HepG2 (cell line): Measurements from ENCODE around the gene TNFAIP8L1. TPM values are rescaled to one million over a fixed set of nuclear protein-coding genes. Genes with fewer than 3 reads are reported as not detected.

Source experiments
- ATAC-seq: fragments of 200-7000 bp; cut with Tn5 transposase; 3 replicates; pipeline ENCODE4 v1.9.1; 2020; ENCODE audit warnings: mild to moderate bottlenecking, moderate library complexity
- BruUV-seq: library from RNA; stranded (reverse); fragments of 400-500 nt; replicated peaks from 2 replicates; lab custom pipeline; 2021; lab: Mats Ljungman, UMichigan
- CTCF ChIA-PET: fragments of 300-600 bp; formaldehyde crosslinking; extraction: SDS; loops from one replicate; lab custom pipeline; 2021; ENCODE audit warnings: low total read pairs, inconsistent platforms, low intra/inter-chr PET ratio; lab: Yijun Ruan, JAX
- POLR2A ChIA-PET: fragments of 350-600 bp; sonication (Branson Sonifier 250); formaldehyde crosslinking; loops from one replicate; lab custom pipeline; 2020; ENCODE audit warnings: antibody characterized with exemption, inconsistent platforms; lab: Yijun Ruan, JAX
- DNase-seq: peaks from one replicate; pipeline ENCODE4 v3.0.0-alpha.2; 2015; ENCODE audit warnings: low spot score
- FAIRE-seq: peaks from 3 replicates; lab custom pipeline; 2011; peaks lifted over from hg19 to GRCh38; lab: Jason Lieb, UNC
- H2AFZ ChIP-seq: one replicate; pipeline ENCODE4 v1.6.1; 2011; ENCODE audit warnings: low read length, inconsistent platforms
- H3K27ac ChIP-seq: fragments of 300-600 bp; 3 replicates; pipeline ENCODE4 v1.8.0; 2011; ENCODE audit warnings: mixed run types, mild to moderate bottlenecking, mixed read lengths, low read length, inconsistent platforms; ENCODE audit not compliant: insufficient read depth; ENCODE audit errors: extremely low read length
- H3K27me3 ChIP-seq, 2 experiments: fragments of 200-600 bp in 1 of 2; 2 replicates in 1 of 2; 3 replicates in 1 of 2; pipeline versions ENCODE4 v1.6.0 to v1.8.0; 2011; ENCODE audit warnings: low read length in 2 of 2, mild to moderate bottlenecking in 2 of 2, moderate library complexity in 2 of 2, inconsistent platforms in 1 of 2; ENCODE audit not compliant: insufficient read depth in 2 of 2, control insufficient read depth in 1 of 2
- H3K36me3 ChIP-seq, 2 experiments: fragments of 200-600 bp in 1 of 2; replicated peaks in 1 of 2; 2 replicates in 1 of 2; 3 replicates in 1 of 2; pipeline versions ENCODE4 v1.5.1 to v1.8.0; 2011; ENCODE audit warnings: low read length in 2 of 2, inconsistent platforms in 1 of 2; ENCODE audit not compliant: insufficient read depth in 2 of 2, control insufficient read depth in 1 of 2
- H3K4me1 ChIP-seq: 2 replicates; pipeline ENCODE4 v1.5.1; 2012; ENCODE audit warnings: low read length, inconsistent platforms; ENCODE audit not compliant: insufficient read depth
- H3K4me2 ChIP-seq: 2 replicates; pipeline ENCODE4 v1.6.0; 2011; ENCODE audit warnings: low read depth, low read length, inconsistent platforms
- H3K4me3 ChIP-seq, 3 experiments: fragments of 200-600 bp in 1 of 3; sonication (generic), shearing (Covaris generic) in 1 of 3; replicated peaks in 1 of 3; 2 replicates each; pipeline ENCODE4 v1.5.1; 2011 to 2016; ENCODE audit warnings: low read length in 3 of 3, inconsistent platforms in 2 of 3, low read depth in 2 of 3, mild to moderate bottlenecking in 2 of 3, control low read depth in 1 of 3, mixed read lengths in 1 of 3; ENCODE audit not compliant: insufficient read depth in 1 of 3
- H3K79me2 ChIP-seq: one replicate; pipeline ENCODE4 v1.6.1; 2011; ENCODE audit warnings: low read length, inconsistent platforms; ENCODE audit not compliant: insufficient read depth
- H3K9ac ChIP-seq: 2 replicates; pipeline ENCODE4 v1.6.0; 2011; ENCODE audit warnings: mild to moderate bottlenecking, low read depth, low read length, inconsistent platforms; ENCODE audit not compliant: insufficient read depth
- H3K9me3 ChIP-seq: 2 replicates; pipeline ENCODE4 v1.5.1; 2012; ENCODE audit warnings: mild to moderate bottlenecking, low read length
- H4K20me1 ChIP-seq: 2 replicates; pipeline ENCODE4 v1.6.0; 2011; ENCODE audit warnings: inconsistent platforms, mild to moderate bottlenecking, low read length, moderate library complexity; ENCODE audit not compliant: insufficient read depth
- GRHL1 ChIP-seq: sonication (generic); formaldehyde crosslinking; conservative IDR thresholded peaks from 2 replicates; pipeline ENCODE4 v1.8.0; 2022; ENCODE audit warnings: missing genetic modification reagents
- SP1 ChIP-seq, 2 experiments: fragments of 450-650 bp in 1 of 2; sonication (generic) in 1 of 2; formaldehyde crosslinking in 1 of 2; IDR thresholded peaks; 2 replicates each; pipeline versions ENCODE4 v1.4.0 to v1.6.1; 2016 to 2020; ENCODE audit warnings: missing genetic modification reagents in 1 of 2
- THAP11 ChIP-seq: IDR thresholded peaks from 2 replicates; pipeline ENCODE4 v1.6.1; 2016; ENCODE audit warnings: missing biosample characterization, missing genetic modification reagents
- ZBTB7A ChIP-seq: sonication (generic); formaldehyde crosslinking; IDR thresholded peaks from 2 replicates; pipeline ENCODE4 v1.8.0; 2022; ENCODE audit warnings: mild to moderate bottlenecking, missing genetic modification reagents
- ZNF770 ChIP-seq: sonication (generic); formaldehyde crosslinking; IDR thresholded peaks from 2 replicates; pipeline ENCODE4 v1.5.0; 2020; ENCODE audit warnings: mild to moderate bottlenecking, missing genetic modification reagents
- WGBS: methylation state at CpG from one replicate; pipeline ENCODE4 v1.1.6; 2017; ENCODE audit warnings: low lambda C conversion rate; 5-methylcytosine and 5-hydroxymethylcytosine counted together
- in situ Hi-C: cut with HindIII; loops from 2 replicates; pipeline ENCODE4 v1.10.0; 2017; ENCODE audit warnings: low pct_unique_long_range_greater_than_20kb; ENCODE audit not compliant: extremely low pct_ligation_motif_present
- intact Hi-C: fragments of 100-400 bp; cut with micrococcal nuclease; formaldehyde crosslinking; loops from one replicate; pipeline ENCODE4 v1.10.0; 2022; ENCODE audit not compliant: unreplicated experiment
- polyA plus RNA-seq, 8 experiments: library from polyadenylated mRNA; depleted of rRNA in 3 of 8; stranded (reverse) in 7 of 8; unstranded in 1 of 8; fragments of >200 nt; fragmentation: Illumina TruSeq in 4 of 8; extraction: Trizol in 4 of 8; gene quantifications; 2 replicates each; pipeline versions ENCODE4 v1.2.1 to v1.2.3, GENCODE V29; 2011 to 2016; ENCODE audit warnings: low read depth in 4 of 8, missing spikeins in 1 of 8, mixed read lengths in 1 of 8; ENCODE audit not compliant: insufficient read depth in 1 of 8
- total RNA-seq, 5 experiments: library from RNA; depleted of rRNA; stranded (reverse); fragments of >200 nt; fragmentation: Illumina TruSeq; extraction: Trizol; gene quantifications; 2 replicates each; pipeline ENCODE4 v1.2.3, GENCODE V29; 2016; ENCODE audit warnings: low read depth in 1 of 5

The TNFAIP8L1 gene
- total and polyA plus RNA-seq, 2 of the 13 experiments (the other 11 are each of a cell fraction or from before 2014, with no cell fraction given) = 13.4 to 21.4 TPM

- no peaks in the 10 kb centered on the region for H3K79me2 ChIP-seq
- H3K4me1 ChIP-seq = peaks cover 32% of the 10 kb centered on the region
- ChIA-PET POLR2A (no interaction called here), CTCF (no interaction called here)
- no peak for DNase-seq
- WGBS = 20% methylated on average over 10 of the region's 17 CpGs
- FAIRE-seq = no peak
- peaks cover 0 to 7% of the 10 kb centered on the region in 2 experiments; a peak in 2 of 5 replicates for H3K27me3 ChIP-seq
- H3K27ac ChIP-seq = no peak overlapping the region
- H3K4me2 ChIP-seq = peak overlapping the region; percentile 78; the same call in 1 of the 2 replicates
- no peaks in the 10 kb centered on the region for H3K9me3 ChIP-seq
- no TSS peak for BruUV-seq
- H3K4me3 ChIP-seq = peak overlapping the region in 2 of 3 experiments; percentile 24 to 66; a peak in 3 of 6 replicates
- no peaks in the 10 kb centered on the region for H4K20me1 ChIP-seq
- in situ Hi-C loops = no loop called here
- H2AFZ ChIP-seq = no peak overlapping the region
- 0 out of 2 replicates have a peak, but pooled peaks have one; percentile 30 for TF ChIP-seq ZBTB7A (CRISPR knock-in tag)
- no peak for TF ChIP-seq SP1 (IDR thresholded peaks at IDR 0.05)
- no peak for TF ChIP-seq SP1 (CRISPR knock-in tag; IDR thresholded peaks at IDR 0.05)
- no peak for TF ChIP-seq GRHL1
- TF ChIP-seq, all 625 proteins: peak for 1
- Histone ChIP-seq H3K36me3 (no peaks in the 10 kb centered on the region), H3K9ac (no peak overlapping the region)
- intact Hi-C loops = no loop called here
- no peak for ATAC-seq
These were observed 40.6 kb upstream of the TNFAIP8L1 start for GRCh38 chr19:4598712-4599111.

DNA sequence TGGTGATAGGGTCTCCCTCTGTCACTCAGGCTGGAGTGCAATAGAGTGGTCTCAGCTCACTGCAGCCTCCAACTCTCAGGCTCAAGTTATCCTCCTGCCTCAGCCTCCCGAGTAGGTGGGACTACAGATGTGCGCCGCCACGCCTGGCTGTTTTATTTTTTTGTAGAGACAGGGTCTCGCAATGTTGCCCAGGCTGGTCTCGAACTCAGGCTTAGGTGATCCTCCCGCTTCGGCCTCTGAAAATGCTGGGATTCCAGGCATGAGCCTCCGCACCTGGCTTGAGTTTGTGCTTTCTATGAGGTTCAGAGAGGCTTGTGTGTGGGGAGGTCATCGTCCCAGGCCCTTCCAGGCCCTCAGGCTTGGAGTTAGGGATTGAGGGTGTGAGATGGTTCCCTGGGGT lies 39.2 kb upstream of the TNFAIP8L1 start:
- no peak overlapping the region for H3K9ac ChIP-seq
- in situ Hi-C loops (no loop called here), intact Hi-C loops (no loop called here)
- BruUV-seq = no TSS peak
- no peaks in the 10 kb centered on the region for H3K79me2 ChIP-seq
- no peak overlapping the region for H3K27ac ChIP-seq
- no peaks in the 10 kb centered on the region for H4K20me1 ChIP-seq
- DNase-seq = no peak
- H3K27me3 ChIP-seq = peaks cover 0 to 7% of the 10 kb centered on the region in 2 experiments; a peak in 2 of 5 replicates
- WGBS = 42% methylated on average over 10 of the region's 10 CpGs
- peaks cover 24% of the 10 kb centered on the region for H3K4me1 ChIP-seq
- FAIRE-seq = no peak
- no peak overlapping the region for H3K4me3 ChIP-seq
- no peak for TF ChIP-seq THAP11 (CRISPR knock-in tag)
- peak; percentile 64; the same call in 1 of the 2 replicates for TF ChIP-seq ZNF770 (CRISPR knock-in tag)
- no peak overlapping the region for H2AFZ ChIP-seq
- H3K4me2 ChIP-seq = no peak overlapping the region
- no peaks in the 10 kb centered on the region for H3K36me3 ChIP-seq
- ATAC-seq = no peak
- no peaks in the 10 kb centered on the region for H3K9me3 ChIP-seq
- ChIA-PET CTCF (no interaction called here), POLR2A (no interaction called here)
